Measurements from ENCODE around the gene OTUD7B. TPM values are rescaled to one million over a fixed set of nuclear protein-coding genes. Genes with fewer than 3 reads are reported as not detected.
"Not testable (repeated sequence)": the region's sequence is repeated elsewhere in the genome, so short reads cannot be mapped to it uniquely, and the experiment has no call there.

The OTUD7B gene
- total RNA-seq, 1 donor from 2014 or later: 7.1 TPM

DNA sequence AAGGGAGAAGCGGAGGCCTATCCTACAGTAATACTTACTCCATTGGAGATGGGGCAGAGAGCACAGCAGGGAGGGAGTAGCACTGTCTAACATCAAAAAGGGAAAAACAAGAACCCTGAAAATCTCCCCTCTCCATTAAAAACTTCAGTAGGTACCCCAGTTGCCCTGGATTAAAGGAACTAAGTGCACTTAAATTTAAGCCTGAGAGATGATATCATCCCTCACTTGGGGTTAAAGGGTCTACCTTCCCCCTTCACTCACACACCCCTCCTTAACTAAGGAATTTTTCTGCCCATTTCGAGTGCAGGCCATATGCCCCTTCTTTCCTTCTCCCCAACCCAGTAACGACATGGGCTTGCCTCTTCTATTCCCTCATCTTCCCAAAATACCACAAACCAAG lies 70.1 kb downstream of the OTUD7B start:
- intact Hi-C loops (cut with DNase I): no loop called here
- Histone ChIP-seq H3K36me3 (peaks cover 19 to 20% of the 10 kb centered on the region in 2 donors), H3K4me3 (no peak overlapping the region), H3K27ac (peak overlapping the region; percentile 82 to 96), H3K27me3 (no peaks in the 10 kb centered on the region), H3K9me3 (no peaks in the 10 kb centered on the region), H3K4me1 (peaks cover 5 to 25% of the 10 kb centered on the region in 2 donors)
- TF ChIP-seq, protein P1, sequence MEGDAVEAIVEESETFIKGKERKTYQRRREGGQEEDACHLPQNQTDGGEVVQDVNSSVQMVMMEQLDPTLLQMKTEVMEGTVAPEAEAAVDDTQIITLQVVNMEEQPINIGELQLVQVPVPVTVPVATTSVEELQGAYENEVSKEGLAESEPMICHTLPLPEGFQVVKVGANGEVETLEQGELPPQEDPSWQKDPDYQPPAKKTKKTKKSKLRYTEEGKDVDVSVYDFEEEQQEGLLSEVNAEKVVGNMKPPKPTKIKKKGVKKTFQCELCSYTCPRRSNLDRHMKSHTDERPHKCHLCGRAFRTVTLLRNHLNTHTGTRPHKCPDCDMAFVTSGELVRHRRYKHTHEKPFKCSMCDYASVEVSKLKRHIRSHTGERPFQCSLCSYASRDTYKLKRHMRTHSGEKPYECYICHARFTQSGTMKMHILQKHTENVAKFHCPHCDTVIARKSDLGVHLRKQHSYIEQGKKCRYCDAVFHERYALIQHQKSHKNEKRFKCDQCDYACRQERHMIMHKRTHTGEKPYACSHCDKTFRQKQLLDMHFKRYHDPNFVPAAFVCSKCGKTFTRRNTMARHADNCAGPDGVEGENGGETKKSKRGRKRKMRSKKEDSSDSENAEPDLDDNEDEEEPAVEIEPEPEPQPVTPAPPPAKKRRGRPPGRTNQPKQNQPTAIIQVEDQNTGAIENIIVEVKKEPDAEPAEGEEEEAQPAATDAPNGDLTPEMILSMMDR (IDR thresholded peaks at IDR 0.05): no peak
- no peak for DNase-seq (ENCODE audit: low spot score in 2 of 2)

DNA sequence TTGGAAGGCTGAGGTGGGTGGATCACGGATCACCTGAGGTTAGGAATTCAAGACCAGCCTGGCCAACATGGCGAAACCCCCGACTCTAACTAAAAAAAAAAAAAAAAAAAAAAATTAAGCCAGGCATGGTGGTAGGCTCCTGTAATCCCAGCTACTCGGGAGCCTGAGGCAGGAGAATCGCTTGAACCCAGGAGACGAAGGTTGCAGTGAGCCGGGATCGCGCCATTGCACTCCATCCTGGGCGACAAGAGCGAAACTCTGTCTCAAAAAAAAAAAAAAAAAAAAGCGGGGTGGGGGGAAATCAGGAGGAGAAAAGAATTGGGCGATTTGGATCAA lies 71.9 kb downstream of the OTUD7B start:
- not testable (repeated sequence) for H3K27me3 ChIP-seq
- peaks cover 5 to 27% of the 10 kb centered on the region in 2 donors for H3K4me1 ChIP-seq

DNA sequence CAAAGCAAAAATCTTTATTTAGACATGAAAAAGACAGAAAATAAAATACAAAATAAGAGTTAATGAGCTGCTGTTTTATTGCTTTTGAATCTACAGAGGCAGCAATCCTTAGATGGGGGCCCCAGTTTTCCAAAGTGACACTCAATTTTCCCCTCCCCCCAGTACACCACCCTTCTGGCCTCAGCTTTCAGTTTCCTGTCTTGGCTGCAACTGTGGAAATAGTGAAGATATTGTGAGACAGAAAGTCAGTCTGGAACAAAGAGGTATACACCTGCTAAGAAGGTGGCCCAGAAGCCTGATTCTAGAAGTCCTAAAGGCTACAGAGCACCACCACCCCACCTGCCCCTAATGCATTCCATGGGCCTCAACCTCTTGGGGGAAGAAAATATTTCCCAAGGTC lies 72.8 kb downstream of the OTUD7B start:
- intact Hi-C loops (cut with DNase I): loop anchor here (2.0 kb wide), 1 partner anchor 19 kb away; no protein-coding TSS in a partner anchor
- DNase-seq (ENCODE audit: low spot score in 2 of 2): no peak
- Histone ChIP-seq H3K9me3 (no peaks in the 10 kb centered on the region), H3K4me3 (peak overlapping the region; percentile 74 to 93), H3K36me3 (peaks cover 0 to 15% of the 10 kb centered on the region in 2 donors), H3K27ac (peak overlapping the region; percentile 82 to 96), H3K27me3 (no peaks in the 10 kb centered on the region), H3K4me1 (peaks cover 5 to 27% of the 10 kb centered on the region in 2 donors)
- TF ChIP-seq, protein P1 (IDR thresholded peaks at IDR 0.05): no peak

More for the DNA sequence above, 71.9 kb downstream of the OTUD7B start:
- peak overlapping the region; percentile 82 to 96 for H3K27ac ChIP-seq
- not testable (repeated sequence) for H3K9me3 ChIP-seq; DNase-seq (ENCODE audit: low spot score in 2 of 2); H3K36me3 ChIP-seq
- peak overlapping the region; percentile 38 to 59 for H3K4me3 ChIP-seq
- intact Hi-C loops (cut with DNase I): loop anchor here (1.0 to 2.0 kb wide), 2 partner anchors 11 to 20 kb away; partner anchors contain the start of gene SF3B4

DNA sequence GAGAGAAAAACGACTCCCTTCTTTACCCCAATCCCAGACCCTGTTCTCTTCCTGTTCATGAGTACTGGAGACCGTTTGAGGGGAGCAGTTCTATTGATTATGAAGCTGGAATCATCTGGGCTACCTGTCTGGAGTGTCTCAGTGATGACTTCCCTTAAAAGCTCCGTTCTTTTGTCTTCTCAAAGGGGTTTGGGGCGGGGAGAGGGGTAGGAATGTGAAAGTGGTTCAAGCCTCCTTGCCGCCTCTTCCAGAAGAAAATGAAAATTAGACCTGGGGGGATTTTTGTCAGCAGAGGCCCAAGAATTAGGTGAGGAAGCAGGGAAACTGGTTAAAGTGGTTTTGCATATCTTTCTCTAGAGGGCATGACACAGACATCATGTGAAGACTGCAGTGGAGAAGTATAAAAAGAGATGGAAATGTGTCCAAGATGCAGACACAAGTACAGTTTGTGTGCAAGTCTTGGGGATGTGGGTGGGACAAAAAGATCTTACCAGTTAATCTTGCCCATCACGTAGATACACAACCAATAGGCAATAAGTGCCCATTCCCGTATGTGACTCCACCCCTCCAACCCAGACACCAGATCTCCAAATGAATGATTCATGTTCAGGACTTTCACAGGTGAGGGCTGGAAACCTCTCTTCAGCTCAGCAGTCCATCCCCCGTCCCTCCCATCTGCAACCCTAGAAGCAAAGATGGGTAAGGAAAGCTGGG lies 73.4 kb downstream of the OTUD7B start:
- intact Hi-C loops (cut with DNase I): loop anchor here (1.0 kb wide), 1 partner anchor 51 kb away; a partner anchor contains a TSS
- DNase-seq (ENCODE audit: low spot score in 2 of 2): no peak
- TF ChIP-seq, protein P1 (IDR thresholded peaks at IDR 0.05): peak in 1 of 3 experiments; percentile 20
- Histone ChIP-seq H3K4me3 (peak overlapping the region; percentile 74 to 93), H3K4me1 (peaks cover 5 to 27% of the 10 kb centered on the region in 2 donors), H3K27ac (peak overlapping the region; percentile 82 to 96), H3K27me3 (no peaks in the 10 kb centered on the region), H3K36me3 (peaks cover 1 to 19% of the 10 kb centered on the region in 2 donors), H3K9me3 (no peaks in the 10 kb centered on the region)

DNA sequence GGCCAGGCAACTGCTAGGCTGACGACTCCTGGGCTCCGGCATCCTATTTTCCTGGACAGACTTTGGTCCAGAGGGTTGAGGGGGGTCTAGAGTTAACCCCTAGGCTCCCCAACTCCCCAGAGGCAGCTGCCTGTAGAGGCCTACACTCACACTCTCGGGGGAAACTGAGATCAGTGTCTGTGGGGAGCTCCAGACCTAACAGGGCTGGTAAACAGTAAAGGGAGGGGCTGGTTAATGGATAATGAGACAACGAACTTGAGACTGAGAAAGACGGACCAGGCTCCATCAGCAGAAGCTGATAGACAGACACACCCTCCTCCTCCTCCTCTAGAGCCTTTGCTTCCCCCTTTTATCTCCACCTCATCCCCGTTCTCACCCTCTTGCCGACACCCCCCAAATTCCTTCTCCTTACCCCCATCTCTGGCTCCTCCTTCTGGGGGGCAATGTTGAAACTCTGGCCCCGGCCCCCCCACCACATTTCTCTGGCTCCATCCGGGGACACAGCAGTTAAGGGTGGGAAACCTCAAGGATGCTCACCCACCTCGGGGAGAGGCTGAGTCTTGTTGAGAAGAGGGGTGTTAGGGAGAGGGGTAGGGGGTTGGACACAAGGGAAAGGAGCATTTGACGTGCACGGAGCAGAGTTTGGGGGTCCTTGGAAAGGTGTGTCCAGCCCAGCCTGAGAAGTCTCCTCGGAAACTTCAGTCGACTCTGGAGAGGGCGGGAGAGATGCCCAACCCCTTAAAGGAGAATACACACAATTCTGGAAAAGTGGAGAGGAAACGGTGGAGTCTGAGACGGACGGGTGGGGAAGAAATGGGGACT lies 74.1 kb downstream of the OTUD7B start, which contains the start of gene MTMR11:
TSS of gene MTMR11 (minus strand) at position 710 of the 822 bp plus-strand sequence. CDS start at position 478, 232 bp downstream.
- Histone ChIP-seq H3K9me3 (no peaks in the 10 kb centered on the region), H3K36me3 (peaks cover 8 to 27% of the 10 kb centered on the region in 2 donors), H3K4me1 (peaks cover 5 to 27% of the 10 kb centered on the region in 2 donors), H3K27ac (peak within 1 kb of the TSS; percentile 82 to 96), H3K27me3 (no peaks in the 10 kb centered on the region), H3K4me3 (peak within 1 kb of the TSS; percentile 74 to 93)
- peak in 1 of 2 donors; percentile 76 for DNase-seq (ENCODE audit: low spot score in 2 of 2)
- TF ChIP-seq, protein P1 (IDR thresholded peaks at IDR 0.05): no peak
- intact Hi-C loops (cut with DNase I): loop anchor here (1.0 kb wide), 1 partner anchor 50 kb away; a partner anchor contains a TSS
